Neural crest cell (in vitro differentiated cells): ENCODE measurements around the gene RRP8. TPM values are rescaled to one million over a fixed set of nuclear protein-coding genes. Genes with fewer than 3 reads are reported as not detected.

Experiments
- DNase-seq: peaks from one replicate; pipeline ENCODE4 v3.0.0; 2021; ENCODE audit warnings: low read depth, mixed read lengths, low spot score
- H3K27ac Mint-ChIP-seq: one replicate; pipeline ENCODE4 v1.8.0; 2021; ENCODE audit warnings: mild to moderate bottlenecking, mixed read lengths; ENCODE audit not compliant: unreplicated experiment
- H3K27me3 Mint-ChIP-seq: 2 replicates; pipeline ENCODE4 v1.8.0; 2021; ENCODE audit warnings: low read depth, mild to moderate bottlenecking, mixed read lengths
- H3K36me3 Mint-ChIP-seq: 2 replicates; pipeline ENCODE4 v1.8.0; 2021; ENCODE audit warnings: low read depth, mild to moderate bottlenecking, mixed read lengths
- H3K4me1 Mint-ChIP-seq: 2 replicates; pipeline ENCODE4 v1.8.0; 2021; ENCODE audit warnings: mixed read lengths
- H3K4me3 Mint-ChIP-seq: one replicate; pipeline ENCODE4 v1.8.0; 2021; ENCODE audit warnings: mild to moderate bottlenecking, mixed read lengths
- H3K9me3 Mint-ChIP-seq: 2 replicates; pipeline ENCODE4 v1.8.0; 2021; ENCODE audit warnings: mixed read lengths
- CTCF ChIP-seq: fragments of 200-600 bp; sonication (generic); conservative IDR thresholded peaks from 2 replicates; pipeline ENCODE4 v1.5.0; 2021; ENCODE audit warnings: antibody characterized with exemption, mild to moderate bottlenecking
- total RNA-seq: library from RNA; stranded (reverse); gene quantifications from 2 replicates; pipeline ENCODE4 v1.2.1, GENCODE V29; 2021

Gene RRP8
- total RNA-seq, 1 donor from 2014 or later: 22.5 TPM

- peaks cover 34% of the 10 kb centered on the region for H3K36me3 Mint-ChIP-seq
- H3K9me3 Mint-ChIP-seq: peaks cover 22% of the 10 kb centered on the region
- H3K27ac Mint-ChIP-seq: no peak overlapping the region
- H3K4me1 Mint-ChIP-seq: peaks cover 19% of the 10 kb centered on the region
- no peaks in the 10 kb centered on the region for H3K27me3 Mint-ChIP-seq
- no peak for DNase-seq
- TF ChIP-seq CTCF: no peak
- H3K4me3 Mint-ChIP-seq: no peak overlapping the region
Observed at GRCh38 chr11:6579681-6580080, 23.7 kb downstream of the RRP8 start.

- no peak for DNase-seq
- Mint-ChIP-seq H3K27me3 (no peaks in the 10 kb centered on the region), H3K4me3 (no peak overlapping the region), H3K4me1 (peaks cover 20% of the 10 kb centered on the region), H3K36me3 (peaks cover 20% of the 10 kb centered on the region), H3K9me3 (peaks cover 8% of the 10 kb centered on the region), H3K27ac (no peak overlapping the region)
- no peak for TF ChIP-seq CTCF
Observed at GRCh38 chr11:6578134-6578533, 25.3 kb downstream of the RRP8 start.

GRCh38 chr11:6576471-6577373 is 26.7 kb downstream of the RRP8 start:
- H3K27me3 Mint-ChIP-seq: no peaks in the 10 kb centered on the region
- H3K4me1 Mint-ChIP-seq: peaks cover 20% of the 10 kb centered on the region
- peaks cover 13% of the 10 kb centered on the region for H3K36me3 Mint-ChIP-seq
- TF ChIP-seq CTCF: no peak
- no peaks in the 10 kb centered on the region for H3K9me3 Mint-ChIP-seq
- no peak for DNase-seq
- no peak overlapping the region for H3K4me3 Mint-ChIP-seq
- no peak overlapping the region for H3K27ac Mint-ChIP-seq

- no peak for DNase-seq
- TF ChIP-seq CTCF: no peak
- Mint-ChIP-seq H3K4me3 (no peak overlapping the region), H3K27ac (no peak overlapping the region), H3K9me3 (no peaks in the 10 kb centered on the region), H3K4me1 (peaks cover 20% of the 10 kb centered on the region), H3K27me3 (no peaks in the 10 kb centered on the region), H3K36me3 (peaks cover 6% of the 10 kb centered on the region)
Observed at GRCh38 chr11:6574816-6575715, 28.4 kb downstream of the RRP8 start.

GRCh38 chr11:6572215-6572614 is 31.2 kb downstream of the RRP8 start:
- no peaks in the 10 kb centered on the region for H3K27me3 Mint-ChIP-seq
- H3K27ac Mint-ChIP-seq: no peak overlapping the region
- no peak for TF ChIP-seq CTCF
- peaks cover 11% of the 10 kb centered on the region for H3K36me3 Mint-ChIP-seq
- H3K9me3 Mint-ChIP-seq: no peaks in the 10 kb centered on the region
- no peak for DNase-seq
- H3K4me3 Mint-ChIP-seq: no peak overlapping the region
- H3K4me1 Mint-ChIP-seq: peaks cover 20% of the 10 kb centered on the region
